ENCODE measurements around the gene METTL23. TPM values are rescaled to one million over a fixed set of nuclear protein-coding genes. Genes with fewer than 3 reads are reported as not detected.
"Not testable (repeated sequence)": the region's sequence is repeated elsewhere in the genome, so short reads cannot be mapped to it uniquely, and the experiment has no call there.

Gene METTL23
- total and polyA plus RNA-seq, 8 donors: 14.4 to 34.1 (median 21.8) TPM

- Histone ChIP-seq H3K9me3 (no peaks in the 10 kb centered on the region), H3K27me3 (no peaks in the 10 kb centered on the region), H3K36me3 (peaks cover 0 to 35% (median 10%) of the 10 kb centered on the region in 3 donors), H3K27ac (peak overlapping the region; percentile 95 to 99 (median 97)), H3K4me1 (peaks cover 23 to 31% (median 29%) of the 10 kb centered on the region in 3 donors), H3K4me3 (peak overlapping the region; percentile 91 to 98 (median 94))
- DNase-seq: peak; percentile 71 to 93 (median 82)
- FAIRE-seq: no peak
- TF ChIP-seq CTCF (IDR thresholded peaks at IDR 0.05): peak in 1 of 4 donors; percentile 13
- intact Hi-C loops (cut with DNase I): no loop called here
- peak; percentile 28 to 59 (median 39) for ATAC-seq
- 1 to 2% methylated on average over 84 to 117 of the region's 117 CpGs for WGBS, 2 donors
Measured at GRCh38 chr17:76736349-76737081, 9.9 kb downstream of the METTL23 start.

GRCh38 chr17:76737082-76737675 lies 10.5 kb downstream of the METTL23 start, which contains the start of gene SRSF2:
TSS of gene SRSF2 (minus strand) at chr17:76737331. CDS start at chr17:76737160, 171 bp downstream.
- peak; percentile 86 to 93 (median 88) for ATAC-seq
- peak; percentile 97 to 99 (median 98) for DNase-seq
- H3K27me3 ChIP-seq: no peaks in the 10 kb centered on the region
- no peak for TF ChIP-seq CTCF (IDR thresholded peaks at IDR 0.05)
- H3K4me1 ChIP-seq: peaks cover 23 to 31% (median 26%) of the 10 kb centered on the region in 3 donors
- peaks cover 0 to 35% (median 10%) of the 10 kb centered on the region in 3 donors for H3K36me3 ChIP-seq
- H3K27ac ChIP-seq: peak within 1 kb of the TSS; percentile 95 to 99 (median 97)
- peak; percentile 83 for FAIRE-seq
- intact Hi-C loops (cut with DNase I): no loop called here
- 0 to 1% methylated on average over 59 to 60 of the region's 60 CpGs for WGBS, 2 donors
- H3K4me3 ChIP-seq: peak within 1 kb of the TSS; percentile 91 to 98 (median 94)
- H3K9me3 ChIP-seq: no peaks in the 10 kb centered on the region

- peak within 1 kb of the TSS; percentile 91 to 98 (median 94) for H3K4me3 ChIP-seq
- intact Hi-C loops (cut with DNase I): no loop called here
- H3K27me3 ChIP-seq: no peaks in the 10 kb centered on the region
- no peaks in the 10 kb centered on the region for H3K9me3 ChIP-seq
- WGBS, 2 donors: 0% methylated on average over 56 to 57 of the region's 57 CpGs
- no peak for TF ChIP-seq CTCF (IDR thresholded peaks at IDR 0.05)
- peak; percentile 88 to 97 (median 92) for DNase-seq
- ATAC-seq: peak; percentile 77 to 88 (median 82)
- H3K4me1 ChIP-seq: peaks cover 21 to 26% (median 23%) of the 10 kb centered on the region in 3 donors
- FAIRE-seq: no peak
- peaks cover 0 to 29% (median 10%) of the 10 kb centered on the region in 3 donors for H3K36me3 ChIP-seq
- H3K27ac ChIP-seq: peak within 1 kb of the TSS; percentile 95 to 99 (median 97)
Measured at GRCh38 chr17:76737676-76738467, 11.2 kb downstream of the METTL23 start, which contains the start of gene MFSD11. TSS of gene MFSD11 (plus strand) at chr17:76738119. CDS start at chr17:76738353, 234 bp downstream.

GRCh38 chr17:76738468-76738850 lies 11.8 kb downstream of the METTL23 start:
- DNase-seq: no peak
- intact Hi-C loops (cut with DNase I): no loop called here
- Histone ChIP-seq H3K36me3 (peaks cover 0 to 23% (median 10%) of the 10 kb centered on the region in 3 donors), H3K27me3 (no peaks in the 10 kb centered on the region), H3K27ac (peak overlapping the region; percentile 95 to 99 (median 97)), H3K9me3 (no peaks in the 10 kb centered on the region), H3K4me1 (peaks cover 17 to 23% (median 20%) of the 10 kb centered on the region in 3 donors), H3K4me3 (peak overlapping the region; percentile 91 to 98 (median 94))
- TF ChIP-seq CTCF (IDR thresholded peaks at IDR 0.05): no peak
- FAIRE-seq: no peak
- WGBS, 2 donors: 0% methylated on average over 7 of the region's 7 CpGs
- ATAC-seq: no peak

- DNase-seq; ATAC-seq; H3K4me3 ChIP-seq; H3K27ac ChIP-seq; intact Hi-C loops (cut with DNase I); FAIRE-seq; H3K9me3 ChIP-seq; H3K27me3 ChIP-seq: not testable (repeated sequence)
- 90% methylated on average over 17 of the region's 17 CpGs for WGBS, 2 donors
- peaks cover 9 to 12% (median 9%) of the 10 kb centered on the region in 3 donors for H3K4me1 ChIP-seq
- H3K36me3 ChIP-seq: peaks cover 0 to 15% (median under 1%) of the 10 kb centered on the region in 3 donors
Measured at GRCh38 chr17:76739568-76740115, 13.0 kb downstream of the METTL23 start.

Data from pancreas (tissue), 10 donors.